H1 (cell line): ENCODE results near the gene TSEN34. TPM values are rescaled to one million over a fixed set of nuclear protein-coding genes. Genes with fewer than 3 reads are reported as not detected.
A peak's percentile ranks its signal among the peaks of the same experiment; 100 is the strongest.

Experiments used
- CTCF ChIA-PET: fragments of 300-600 bp; sonication (Branson Sonifier 250); formaldehyde crosslinking; loops from one replicate; lab custom pipeline; 2021; ENCODE audit not compliant: partially characterized antibody; lab: Charles Lee
- POLR2A ChIA-PET: fragments of 300-600 bp; sonication (Branson Sonifier 250); formaldehyde crosslinking; loops from one replicate; lab custom pipeline; 2021; ENCODE audit warnings: inconsistent platforms; ENCODE audit not compliant: partially characterized antibody; lab: Charles Lee
- DNase-seq, 2 experiments: peaks; one replicate each; pipeline versions ENCODE4 v3.0.0 to v3.0.0-alpha.2; 2010 to 2022; ENCODE audit warnings: low spot score in 2 of 2, low read depth in 1 of 2, mixed read lengths in 1 of 2
- FAIRE-seq: peaks from 2 replicates; lab custom pipeline; 2011; peaks lifted over from hg19 to GRCh38; lab: Jason Lieb, UNC
- H2AFZ ChIP-seq: 2 replicates; pipeline ENCODE4 v1.8.1; 2012; ENCODE audit warnings: low read length, inconsistent platforms
- H2AK5ac ChIP-seq: 2 replicates; pipeline ENCODE4 v1.6.1; 2013; ENCODE audit warnings: low read depth, low read length
- H2BK120ac ChIP-seq: replicated peaks from 2 replicates; pipeline ENCODE3; 2013; ENCODE audit warnings: low read depth, low read length, inconsistent platforms
- H2BK12ac ChIP-seq: 2 replicates; pipeline ENCODE4 v1.6.1; 2013; ENCODE audit warnings: low read depth, low read length
- H2BK15ac ChIP-seq: 2 replicates; pipeline ENCODE4 v1.6.1; 2013; ENCODE audit warnings: low read length
- H2BK20ac ChIP-seq: 2 replicates; pipeline ENCODE4 v1.6.1; 2013; ENCODE audit warnings: low read length
- H2BK5ac ChIP-seq: 2 replicates; pipeline ENCODE4 v1.6.1; 2013; ENCODE audit warnings: low read depth, low read length
- H3K14ac ChIP-seq: 2 replicates; pipeline ENCODE4 v1.6.1; 2013; ENCODE audit warnings: inconsistent platforms; ENCODE audit not compliant: insufficient read length
- H3K18ac ChIP-seq: 2 replicates; pipeline ENCODE4 v1.6.1; 2013; ENCODE audit warnings: low read length; ENCODE audit errors: extremely low read depth
- H3K23ac ChIP-seq: 2 replicates; pipeline ENCODE4 v1.6.1; 2013; ENCODE audit warnings: inconsistent platforms; ENCODE audit not compliant: insufficient read length
- H3K23me2 ChIP-seq: 2 replicates; pipeline ENCODE4 v1.6.1; 2013; ENCODE audit warnings: low read depth, low read length
- H3K27ac ChIP-seq: 2 replicates; pipeline ENCODE4 v1.6.1; 2011; ENCODE audit warnings: low read depth, low read length, inconsistent platforms
- H3K27me3 ChIP-seq, 4 experiments: replicated peaks in 1 of 4; 1 replicate in 1 of 4; 2 replicates in 3 of 4; pipeline versions ENCODE4 v1.6.1 to v1.8.1; 2011 to 2013; ENCODE audit warnings: low read length in 3 of 4, mild to moderate bottlenecking in 3 of 4, inconsistent platforms in 2 of 4, mixed read lengths in 2 of 4, moderate library complexity in 1 of 4; ENCODE audit not compliant: control insufficient read depth in 3 of 4, insufficient read depth in 3 of 4; ENCODE audit errors: extremely low read depth in 1 of 4
- H3K36me3 ChIP-seq, 4 experiments: 2 replicates each; pipeline versions ENCODE4 v1.6.1 to v1.8.1; 2011 to 2013; ENCODE audit warnings: mild to moderate bottlenecking in 4 of 4, low read length in 3 of 4, moderate library complexity in 2 of 4, control low read depth in 1 of 4, inconsistent platforms in 1 of 4; ENCODE audit not compliant: insufficient read depth in 4 of 4, control insufficient read depth in 2 of 4
- H3K4ac ChIP-seq: replicated peaks from 2 replicates; pipeline ENCODE3; 2013; ENCODE audit warnings: low read length, low read depth, mixed read lengths, inconsistent platforms; ENCODE audit not compliant: insufficient read length
- H3K4me1 ChIP-seq, 4 experiments: replicated peaks in 1 of 4; 1 replicate in 1 of 4; 2 replicates in 3 of 4; pipeline versions ENCODE4 v1.6.1 to v1.8.1; 2011 to 2013; ENCODE audit warnings: low read length in 3 of 4, inconsistent platforms in 2 of 4, mixed read lengths in 1 of 4; ENCODE audit not compliant: insufficient read depth in 4 of 4, control insufficient read depth in 3 of 4
- H3K4me2 ChIP-seq, 2 experiments: 2 replicates each; pipeline versions ENCODE4 v1.6.1 to v1.8.1; 2011 to 2013; ENCODE audit warnings: low read depth in 2 of 2, low read length in 2 of 2, control low read depth in 1 of 2, inconsistent platforms in 1 of 2, mild to moderate bottlenecking in 1 of 2; ENCODE audit not compliant: insufficient read depth in 1 of 2
- H3K4me3 ChIP-seq, 4 experiments: fragments of 200-600, 300-600 bp in 1 of 4; sonication (generic), shearing (Covaris generic), sonication (Bioruptor Twin) in 1 of 4; 2 replicates each; pipeline versions ENCODE4 v1.5.1 to v1.8.1; 2011 to 2016; ENCODE audit warnings: low read length in 4 of 4, low read depth in 3 of 4, control low read depth in 2 of 4, inconsistent platforms in 2 of 4, mild to moderate bottlenecking in 2 of 4, mixed read lengths in 1 of 4, moderate library complexity in 1 of 4; ENCODE audit not compliant: insufficient read depth in 2 of 4; ENCODE audit errors: extremely low read depth in 1 of 4
- H3K56ac ChIP-seq: replicated peaks from 2 replicates; pipeline ENCODE3; 2013; ENCODE audit warnings: low read depth, mild to moderate bottlenecking, mixed read lengths, low read length, inconsistent platforms; ENCODE audit not compliant: insufficient read length
- H3K79me1 ChIP-seq: 2 replicates; pipeline ENCODE4 v1.6.1; 2013; ENCODE audit warnings: low read depth, low read length, control low read depth
- H3K79me2 ChIP-seq, 2 experiments: 2 replicates each; pipeline versions ENCODE4 v1.6.1 to v1.8.1; 2012 to 2013; ENCODE audit warnings: low read length in 2 of 2, mild to moderate bottlenecking in 2 of 2, inconsistent platforms in 1 of 2; ENCODE audit not compliant: insufficient read depth in 2 of 2, control insufficient read depth in 1 of 2
- H3K9ac ChIP-seq, 4 experiments: replicated peaks in 1 of 4; 1 replicate in 1 of 4; 2 replicates in 3 of 4; pipeline versions ENCODE4 v1.6.1 to v1.8.1; 2011 to 2013; ENCODE audit warnings: low read depth in 3 of 4, low read length in 3 of 4, control low read depth in 2 of 4, mild to moderate bottlenecking in 2 of 4, moderate library complexity in 2 of 4, inconsistent platforms in 1 of 4; ENCODE audit errors: extremely low read depth in 1 of 4
- H3K9me3 ChIP-seq, 2 experiments: 2 replicates each; pipeline versions ENCODE4 v1.6.1 to v1.8.1; 2012 to 2013; ENCODE audit warnings: mild to moderate bottlenecking in 2 of 2, moderate library complexity in 2 of 2, control low read depth in 1 of 2, inconsistent platforms in 1 of 2, low read depth in 1 of 2, low read length in 1 of 2, mixed read lengths in 1 of 2; ENCODE audit not compliant: insufficient read depth in 2 of 2
- H4K20me1 ChIP-seq, 2 experiments: replicated peaks in 1 of 2; 2 replicates each; pipeline versions ENCODE3 to v1.8.1; 2011 to 2013; ENCODE audit warnings: inconsistent platforms in 2 of 2, low read length in 2 of 2, mild to moderate bottlenecking in 1 of 2; ENCODE audit not compliant: insufficient read depth in 2 of 2, control insufficient read depth in 1 of 2
- H4K5ac ChIP-seq: 2 replicates; pipeline ENCODE4 v1.6.1; 2013; ENCODE audit warnings: low read length, low read depth, mixed read lengths, inconsistent platforms; ENCODE audit not compliant: insufficient read length
- H4K8ac ChIP-seq: 2 replicates; pipeline ENCODE4 v1.8.0; 2013; ENCODE audit warnings: mild to moderate bottlenecking, moderate library complexity, low read length, inconsistent platforms; ENCODE audit not compliant: insufficient read depth; ENCODE audit errors: extremely low read depth
- H4K91ac ChIP-seq: replicated peaks from 2 replicates; pipeline ENCODE3; 2013; ENCODE audit warnings: low read length, mixed read lengths, inconsistent platforms; ENCODE audit not compliant: insufficient read length
- CHD2 ChIP-seq: IDR thresholded peaks from 2 replicates; pipeline ENCODE4 v1.6.1; 2012; ENCODE audit warnings: low read length, improper control_type of control experiment
- CREB1 ChIP-seq: IDR thresholded peaks from 2 replicates; pipeline ENCODE4 v1.6.1; 2012; ENCODE audit warnings: inconsistent platforms
- FOSL1 ChIP-seq: IDR thresholded peaks from 2 replicates; pipeline ENCODE4 v1.6.1; 2011; ENCODE audit warnings: mild to moderate bottlenecking, low read depth, low read length, moderate library complexity; ENCODE audit not compliant: insufficient read depth
- HDAC2 ChIP-seq, 2 experiments: fragments of 300-600 bp in 1 of 2; sonication (generic) in 1 of 2; IDR thresholded peaks; 2 replicates each; pipeline ENCODE4 v1.6.1; 2011 to 2012; ENCODE audit warnings: low read depth in 2 of 2, low read length in 2 of 2, mild to moderate bottlenecking in 2 of 2, moderate library complexity in 2 of 2, borderline replicate concordance in 1 of 2, inconsistent platforms in 1 of 2
- HDAC6 ChIP-seq: IDR thresholded peaks from one replicate; pipeline ENCODE4 v1.7.1; 2012; ENCODE audit warnings: low read depth, mild to moderate bottlenecking, inconsistent platforms, low read length, moderate library complexity
- JUN ChIP-seq: IDR thresholded peaks from 2 replicates; pipeline ENCODE4 v1.6.1; 2011; ENCODE audit warnings: low read depth, mild to moderate bottlenecking, improper control_type of control experiment, low read length
- SAP30 ChIP-seq: fragments of 300-600 bp; sonication (generic); IDR thresholded peaks from 2 replicates; pipeline ENCODE4 v1.7.1; 2012; ENCODE audit warnings: low read length, moderate library complexity, mild to moderate bottlenecking, inconsistent platforms; ENCODE audit not compliant: insufficient read depth, insufficient replicate concordance
- SP2 ChIP-seq: IDR thresholded peaks from 2 replicates; pipeline ENCODE4 v1.6.1; 2012; ENCODE audit warnings: mild to moderate bottlenecking, low read length, inconsistent platforms
- WGBS, 2 experiments: shearing (Covaris generic) in 1 of 2; methylation state at CpG; one replicate each; pipeline versions ENCODE4 v1.1.6 to v1.1.7; 2013 to 2015; ENCODE audit warnings: low lambda C conversion rate in 2 of 2, mixed read lengths in 2 of 2, inconsistent platforms in 1 of 2, low coverage in 1 of 2, missing lambda C conversion rate in 1 of 2; ENCODE audit not compliant: insufficient replicate concordance in 2 of 2, insufficient coverage in 1 of 2, insufficient read length in 1 of 2; ENCODE audit errors: extremely low coverage in 1 of 2, missing lambda C conversion rate in 1 of 2; 5-methylcytosine and 5-hydroxymethylcytosine counted together
- polyA plus RNA-seq, 7 experiments: library from polyadenylated mRNA; depleted of rRNA in 3 of 7; stranded (reverse) in 5 of 7; unstranded in 2 of 7; fragments of >200 nt in 5 of 7; fragments of 200-250 nt in 2 of 7; gene quantifications; 1 replicate in 5 of 7; 2 replicates in 1 of 7; 4 replicates in 1 of 7; pipeline versions ENCODE4 v1.2.1 to v1.2.3, GENCODE V29; 2011 to 2013; ENCODE audit warnings: missing spikeins in 2 of 7, mixed read lengths in 2 of 7
- total RNA-seq: library from RNA; stranded (reverse); fragmentation: NEBNext Ultra II Directional; extraction: Animal tissue kit (Norgen Biotek cat#: 25700); gene quantifications from 2 replicates; pipeline ENCODE4 v1.2.1, GENCODE V29; 2021
- TF ChIP-seq, protein P1 (sequence below): IDR thresholded peaks from 2 replicates; pipeline ENCODE4 v1.6.1; 2012; ENCODE audit warnings: inconsistent platforms

Gene TSEN34
- total and polyA plus RNA-seq, 2 of the 8 experiments (the other 6 are each of a cell fraction or from before 2014, with no cell fraction given) = 22.5 to 52.3 TPM

DNA sequence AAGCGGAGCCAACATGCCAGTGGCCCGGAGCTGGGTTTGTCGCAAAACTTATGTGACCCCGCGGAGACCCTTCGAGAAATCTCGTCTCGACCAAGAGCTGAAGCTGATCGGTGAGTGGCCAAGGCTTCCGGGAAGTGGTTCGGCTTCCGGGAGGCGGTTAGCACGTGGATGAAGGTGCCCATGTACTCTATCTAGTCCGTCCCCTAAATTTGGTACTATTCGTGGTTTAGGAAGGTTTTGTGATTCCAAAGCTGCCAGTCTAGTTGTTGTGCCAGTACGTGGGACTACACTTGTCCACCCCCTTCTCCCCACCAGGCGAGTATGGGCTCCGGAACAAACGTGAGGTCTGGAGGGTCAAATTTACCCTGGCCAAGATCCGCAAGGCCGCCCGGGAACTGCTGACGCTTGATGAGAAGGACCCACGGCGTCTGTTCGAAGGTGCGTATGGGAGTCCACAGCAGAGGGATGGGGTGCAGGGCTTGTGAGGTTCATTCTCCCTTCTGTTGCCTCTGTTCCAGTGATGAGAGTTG lies 10.1 kb downstream of the TSEN34 start:
- Histone ChIP-seq H2AK5ac (no peak overlapping the region), H3K9me3 (no peaks in the 10 kb centered on the region), H4K20me1 (peaks cover 39 to 44% of the 10 kb centered on the region in 2 experiments), H3K4me1 (peaks cover 9 to 25% (median 16%) of the 10 kb centered on the region in 4 experiments), H3K23ac (no peak overlapping the region), H3K23me2 (peaks cover 20% of the 10 kb centered on the region), H3K9ac (peak overlapping the region; percentile 98 to 99 (median 98)), H3K36me3 (peaks cover 34 to 50% (median 44%) of the 10 kb centered on the region in 4 experiments), H2BK120ac (no peak overlapping the region), H2BK12ac (no peak overlapping the region; the same call in 1 of the 2 replicates), H4K8ac (no peak overlapping the region), H3K14ac (no peak overlapping the region), H3K4me2 (peak overlapping the region; percentile 60 to 90), H3K4me3 (peak overlapping the region; percentile 81 to 96 (median 93)), H4K5ac (no peak overlapping the region), H3K18ac (peak overlapping the region; percentile 97; the same call in 1 of the 2 replicates), H2AFZ (no peak overlapping the region), H3K79me1 (peaks cover 9% of the 10 kb centered on the region), H3K27me3 (no peaks in the 10 kb centered on the region), H3K79me2 (peaks cover 32 to 57% of the 10 kb centered on the region in 2 experiments), H3K4ac (no peak overlapping the region), H3K27ac (peak overlapping the region; percentile 97), H3K56ac (peak overlapping the region; percentile 3), H4K91ac (no peak overlapping the region), H2BK5ac (peak overlapping the region; percentile 98), H2BK20ac (no peak overlapping the region), H2BK15ac (no peak overlapping the region)
- no peak for DNase-seq
- FAIRE-seq = no peak
- POLR2A ChIA-PET = interaction anchor here (0.6 to 28.7 kb wide), 43 partner anchors 6 to 879 kb away, joined by 3 to 909 read pairs (median 5); partner anchors contain the start of genes CNOT3, LENG9, LILRB2 and LILRB3
- CTCF ChIA-PET = interaction anchor here (0.6 to 2.9 kb wide), 6 partner anchors 9 to 1217 kb away, joined by 3 to 7 read pairs (median 4); partner anchors contain the start of gene TMC4
- WGBS, 2 experiments = 6% methylated on average over 26 of the region's 28 CpGs; no CpG with 5 or more reads in 1 of the 2 experiments
- TF ChIP-seq FOSL1 (no peak), HDAC6 (no peak), SP2 (no peak), SAP30 (peak; percentile 79), CHD2 (no peak), JUN (no peak), HDAC2 (IDR thresholded peaks at IDR 0.05; ENCODE audit: borderline replicate concordance in 1 of 2, low read depth in 2 of 2, low read length in 2 of 2) (0 out of 4 replicates have a peak, but pooled peaks of 1 of the 2 experiments have one; percentile 21), CREB1 (no peak)
- TF ChIP-seq, protein P1, sequence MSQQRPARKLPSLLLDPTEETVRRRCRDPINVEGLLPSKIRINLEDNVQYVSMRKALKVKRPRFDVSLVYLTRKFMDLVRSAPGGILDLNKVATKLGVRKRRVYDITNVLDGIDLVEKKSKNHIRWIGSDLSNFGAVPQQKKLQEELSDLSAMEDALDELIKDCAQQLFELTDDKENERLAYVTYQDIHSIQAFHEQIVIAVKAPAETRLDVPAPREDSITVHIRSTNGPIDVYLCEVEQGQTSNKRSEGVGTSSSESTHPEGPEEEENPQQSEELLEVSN = no peak
